HG03108 (cell line): ENCODE measurements around the gene TBC1D9.
"Not testable (repeated sequence)": the region's sequence is repeated elsewhere in the genome, so short reads cannot be mapped to it uniquely, and the experiment has no call there.

Experiments used
- ATAC-seq: cut with Tn5 transposase; IDR thresholded peaks from one replicate; pipeline ENCODE4 v1.9.1; 2021; ENCODE audit warnings: moderate library complexity; ENCODE audit not compliant: unreplicated experiment

TBC1D9 gene

DNA sequence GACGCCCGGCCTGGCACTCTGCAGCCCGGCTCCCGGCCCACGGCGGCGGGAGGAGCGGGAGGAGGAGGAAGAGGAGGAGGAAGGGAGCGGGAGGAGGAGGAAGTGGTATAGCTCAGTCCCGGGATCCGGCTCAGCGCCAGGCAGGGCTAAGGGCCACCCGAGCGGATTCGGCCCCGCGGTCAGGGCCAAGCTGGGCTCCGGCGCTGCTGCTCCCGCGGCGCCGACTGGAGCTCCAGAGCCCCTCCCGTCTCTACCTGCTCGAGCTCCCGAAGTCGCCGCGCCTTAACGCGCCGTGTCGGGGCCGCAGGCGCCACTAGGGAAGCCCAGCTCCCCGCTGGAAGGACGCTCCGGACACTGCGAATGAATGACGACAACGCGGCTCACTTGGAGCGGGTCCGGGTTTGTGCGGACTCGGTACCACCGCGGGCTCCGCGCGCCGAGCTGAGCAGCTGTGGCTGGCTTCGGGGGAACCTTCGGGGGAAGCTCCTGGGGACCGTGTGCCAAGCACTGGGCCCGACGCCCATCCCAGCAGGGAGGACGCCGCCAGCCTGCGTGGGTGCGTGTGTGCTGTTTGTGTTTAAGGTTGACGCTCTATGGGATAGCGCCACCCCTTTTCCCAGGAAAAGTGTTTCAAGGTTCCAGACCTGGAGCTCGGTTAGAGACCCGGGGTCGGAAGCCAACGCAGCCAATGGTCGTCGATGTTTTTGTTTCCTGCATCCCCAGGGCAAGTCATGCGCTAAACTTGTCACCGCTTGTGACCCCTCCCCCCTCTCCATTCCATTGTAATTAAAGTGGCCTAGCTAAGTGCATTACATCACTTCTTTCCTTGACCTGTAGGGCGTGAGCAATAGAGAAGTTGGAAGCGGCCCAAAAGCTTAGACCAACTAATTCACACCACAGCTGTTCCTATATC lies at the start of gene TBC1D9:
TSS of gene TBC1D9 (minus strand) at position 67 of the 913 bp plus-strand sequence. CDS start 340 bp downstream, outside the sequence.
- peak; percentile 21 for ATAC-seq

DNA sequence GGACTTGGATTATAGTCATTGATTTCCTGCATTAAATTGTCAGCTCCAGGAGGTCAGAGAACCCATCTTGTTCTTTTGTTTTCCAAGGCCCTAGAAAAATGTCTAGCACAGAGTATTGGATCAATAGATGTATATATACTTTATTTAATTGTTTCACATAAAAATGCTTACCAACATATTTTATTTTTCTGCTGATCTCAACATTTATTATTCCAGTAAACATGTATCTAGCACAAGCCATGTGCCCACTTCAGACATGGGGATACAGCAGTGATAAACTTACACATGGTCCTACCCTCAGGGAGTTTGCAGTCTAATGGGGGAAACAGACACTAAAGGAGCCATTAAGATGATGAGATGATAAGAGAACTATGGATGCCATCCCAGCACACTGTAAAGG lies 49.1 kb upstream of the TBC1D9 start:
- ATAC-seq: no peak

DNA sequence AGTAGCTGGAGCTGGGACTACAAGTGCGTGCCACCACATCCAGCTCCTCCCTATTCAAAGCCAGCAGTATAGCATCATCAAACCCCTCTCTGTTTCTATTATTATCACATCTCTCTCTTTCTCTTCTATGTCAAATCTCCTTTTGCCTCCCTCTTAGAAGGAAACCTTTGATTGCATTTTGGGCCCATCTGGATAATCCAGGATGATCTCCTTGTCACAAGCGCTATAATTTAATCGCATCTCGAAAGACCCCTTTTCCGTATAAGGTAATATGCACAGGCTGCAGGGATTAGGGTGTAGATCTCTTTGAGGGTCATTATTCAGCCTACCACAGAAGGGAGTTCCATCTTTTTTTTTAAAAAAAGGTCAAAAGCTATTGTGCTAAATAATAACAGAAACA lies 46.4 kb upstream of the TBC1D9 start:
- no peak for ATAC-seq

DNA sequence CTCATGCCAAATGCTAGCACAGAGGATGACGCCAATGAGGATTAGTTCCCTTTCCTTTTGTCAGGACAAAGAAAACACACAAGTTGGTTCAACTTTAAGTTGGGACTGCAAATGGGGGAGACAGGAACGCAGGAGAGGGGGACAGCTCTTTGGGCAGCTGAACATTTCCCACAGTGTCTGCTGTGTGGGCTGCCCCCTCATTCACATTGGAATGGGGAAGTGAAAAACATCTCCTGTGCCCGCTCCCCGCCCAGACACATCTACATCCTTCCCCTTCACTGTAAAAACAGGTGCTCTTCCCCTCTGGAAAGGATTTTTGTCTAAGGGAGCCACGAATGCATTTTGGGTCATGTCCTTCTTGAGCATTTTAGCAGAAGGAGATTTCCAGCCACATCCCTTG lies 44.5 kb upstream of the TBC1D9 start:
- ATAC-seq: no peak

DNA sequence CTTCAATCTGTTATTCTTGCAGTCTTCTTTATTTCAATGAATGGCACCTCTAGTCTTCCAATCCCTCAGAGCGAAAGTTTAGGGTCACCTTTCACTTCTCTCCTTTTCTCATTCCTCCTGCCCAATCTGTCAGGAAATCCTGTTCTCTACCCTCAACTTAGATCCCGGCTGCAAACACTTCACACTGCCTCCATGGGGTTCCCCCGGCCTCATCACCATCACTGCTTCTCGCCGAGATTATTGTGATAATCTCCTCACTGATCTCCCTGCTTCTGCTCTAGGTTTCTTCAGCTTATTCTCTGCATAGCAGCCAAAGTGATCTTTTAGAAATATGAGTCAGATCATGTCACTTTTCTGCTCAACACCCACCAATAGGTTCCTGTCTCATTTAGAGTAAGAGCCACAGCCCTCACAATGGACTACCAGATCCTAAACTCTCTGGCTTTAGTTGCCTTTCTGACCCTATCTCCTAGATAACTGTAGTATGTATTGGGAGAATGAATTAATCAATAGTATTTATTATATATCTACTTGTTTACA lies 43.6 kb upstream of the TBC1D9 start:
- no peak for ATAC-seq

DNA sequence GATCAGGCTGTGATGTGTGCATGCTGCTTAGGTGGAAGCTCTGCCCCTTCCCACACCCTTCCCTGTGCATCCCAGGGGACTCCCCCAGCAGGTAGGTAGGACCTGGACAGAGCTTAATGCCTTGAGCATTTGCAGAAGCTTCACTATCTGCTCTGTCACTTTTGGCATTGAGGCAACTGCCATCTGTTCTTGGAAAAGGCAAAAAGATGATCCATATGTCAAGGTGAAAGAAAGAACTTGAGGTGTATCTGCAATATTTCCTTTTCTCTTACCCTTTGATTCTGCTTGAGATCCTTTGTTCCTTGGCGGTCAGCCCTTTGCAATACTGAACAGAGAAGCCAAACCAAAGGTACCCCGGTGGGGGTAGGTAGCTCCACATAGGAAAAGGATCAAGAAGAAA lies 37.1 kb upstream of the TBC1D9 start:
- no peak for ATAC-seq

DNA sequence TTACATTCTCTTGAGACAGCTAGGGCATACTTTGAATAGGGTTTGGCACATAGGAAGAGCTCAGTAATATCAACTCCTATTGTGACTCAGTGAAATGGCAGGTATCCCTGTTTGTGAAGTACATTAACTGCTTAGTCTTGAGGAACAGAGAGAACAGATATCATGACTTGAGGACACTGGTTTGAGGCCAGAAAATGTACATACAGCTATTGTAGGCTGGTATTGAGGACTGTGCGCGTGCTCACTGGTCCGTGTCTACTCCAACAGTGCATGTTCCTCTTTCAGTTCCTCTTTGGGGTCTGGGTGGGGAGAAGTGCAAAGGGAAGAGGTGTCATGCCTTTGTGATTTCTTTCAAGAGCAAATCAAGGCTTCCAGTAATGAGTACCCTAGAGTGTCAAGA lies 34.6 kb upstream of the TBC1D9 start:
- ATAC-seq: peak; percentile 67

DNA sequence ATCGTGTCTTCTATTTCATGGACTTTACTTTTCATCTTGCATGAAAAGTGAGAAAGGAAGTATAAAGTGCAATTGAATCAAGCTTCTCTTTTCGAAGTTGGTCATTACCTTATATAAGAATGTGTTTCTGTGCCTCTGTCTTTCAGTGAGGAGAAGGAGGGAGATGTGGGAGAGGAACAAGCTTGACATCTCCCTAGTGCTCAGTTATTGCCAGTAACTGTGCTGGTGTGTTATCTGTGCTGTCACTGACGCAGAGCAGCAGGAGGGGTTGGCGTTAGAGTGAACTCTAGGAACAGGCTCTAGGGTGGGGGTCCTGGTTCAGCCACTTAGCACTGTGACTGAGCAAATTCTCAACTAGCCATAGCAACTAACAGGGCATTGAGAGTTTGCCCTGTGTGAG lies 34.0 kb upstream of the TBC1D9 start:
- peak; percentile 4 for ATAC-seq

DNA sequence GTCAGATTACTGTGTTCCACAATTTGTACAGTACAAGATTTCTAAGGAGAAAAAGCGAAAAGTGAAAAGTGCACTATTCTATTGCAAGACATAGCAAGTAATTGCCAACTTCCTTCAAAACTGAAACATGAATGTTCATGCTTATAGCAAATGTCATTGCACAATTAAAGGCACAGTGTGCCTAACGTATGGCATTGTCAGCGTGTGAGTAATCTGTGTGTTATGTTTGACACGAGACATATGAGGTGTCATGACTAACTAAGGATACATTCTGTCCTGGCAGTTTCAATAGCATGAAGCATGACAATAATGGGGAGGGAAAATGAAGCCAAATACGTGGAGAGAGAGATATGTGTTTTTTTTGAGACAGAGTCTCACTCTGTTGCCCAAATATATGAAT lies 33.6 kb upstream of the TBC1D9 start:
- ATAC-seq: no peak

DNA sequence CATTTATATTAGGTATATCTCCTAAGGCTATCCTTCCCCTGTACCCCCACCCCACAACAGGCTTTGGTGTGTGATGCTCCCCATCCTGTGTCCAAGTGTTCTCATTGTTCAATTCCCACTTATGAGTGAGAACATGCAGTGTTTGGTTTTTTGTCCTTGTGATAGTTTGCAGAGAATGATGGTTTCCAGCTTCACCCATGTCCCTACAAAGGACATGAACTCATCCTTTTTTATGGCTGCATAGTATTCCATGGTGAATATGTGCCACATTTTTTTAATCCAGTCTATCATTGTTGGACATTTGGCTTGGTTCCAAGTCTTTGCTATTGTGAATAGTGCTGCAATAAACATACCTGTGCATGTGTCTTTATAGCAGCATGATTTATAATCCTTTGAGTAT lies 26.6 kb upstream of the TBC1D9 start:
- not testable (repeated sequence) for ATAC-seq

DNA sequence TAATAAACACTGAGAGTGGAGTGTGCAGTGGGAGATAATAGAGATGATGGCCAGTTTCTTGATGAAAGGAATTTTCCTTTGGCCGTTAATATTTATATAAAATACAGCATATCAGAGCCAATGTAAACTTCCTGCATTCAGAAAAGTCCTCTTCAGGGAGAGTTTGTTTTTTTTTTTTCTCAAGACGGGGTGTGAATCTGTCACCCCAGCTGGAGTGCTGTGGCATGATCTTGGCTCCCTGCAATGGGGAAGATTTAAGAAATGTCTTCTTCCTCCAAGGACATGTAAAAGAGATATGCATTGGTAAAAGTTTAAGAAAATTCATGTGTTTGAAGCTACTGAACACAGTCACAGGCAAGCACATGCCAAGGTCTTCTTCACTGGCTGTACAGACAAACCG lies 25.4 kb upstream of the TBC1D9 start:
- no peak for ATAC-seq

DNA sequence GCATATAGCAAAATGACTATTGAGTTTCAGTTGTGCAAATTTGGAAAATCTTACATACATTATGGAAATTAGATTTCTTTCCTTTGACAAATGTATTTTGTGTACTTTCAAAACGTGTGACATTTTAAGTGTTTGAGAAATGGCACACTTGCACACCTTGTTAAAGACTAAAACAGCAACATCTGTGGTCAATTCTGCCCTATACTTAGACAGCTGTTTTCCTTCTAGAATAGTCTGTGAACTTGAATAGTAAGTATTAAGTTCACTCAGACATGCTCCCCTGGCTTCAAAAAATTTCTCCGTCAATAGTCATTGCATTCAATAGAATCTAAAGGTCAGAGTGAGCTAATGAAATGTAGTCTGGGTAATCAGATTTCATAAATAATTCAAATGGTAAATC lies 21.7 kb upstream of the TBC1D9 start:
- no peak for ATAC-seq

DNA sequence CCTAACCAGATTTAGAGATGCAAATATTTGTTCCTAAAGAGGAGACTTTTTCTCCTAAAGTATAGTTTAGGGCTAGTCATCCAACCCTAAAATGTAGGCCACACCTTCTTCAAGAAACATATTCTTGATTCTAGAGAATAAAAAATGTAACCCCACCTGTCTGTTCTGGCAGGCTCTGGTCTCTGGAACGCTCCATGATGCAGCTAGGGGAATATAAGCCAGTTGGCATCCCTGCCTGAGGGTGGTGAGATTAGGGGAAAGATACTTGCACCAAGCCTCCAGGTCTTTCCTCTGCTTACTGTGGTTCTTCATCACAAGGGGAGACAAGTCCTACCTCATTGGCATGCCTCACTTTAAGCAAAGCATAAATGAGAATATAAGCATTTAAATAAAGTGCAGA lies 21.2 kb upstream of the TBC1D9 start:
- no peak for ATAC-seq

DNA sequence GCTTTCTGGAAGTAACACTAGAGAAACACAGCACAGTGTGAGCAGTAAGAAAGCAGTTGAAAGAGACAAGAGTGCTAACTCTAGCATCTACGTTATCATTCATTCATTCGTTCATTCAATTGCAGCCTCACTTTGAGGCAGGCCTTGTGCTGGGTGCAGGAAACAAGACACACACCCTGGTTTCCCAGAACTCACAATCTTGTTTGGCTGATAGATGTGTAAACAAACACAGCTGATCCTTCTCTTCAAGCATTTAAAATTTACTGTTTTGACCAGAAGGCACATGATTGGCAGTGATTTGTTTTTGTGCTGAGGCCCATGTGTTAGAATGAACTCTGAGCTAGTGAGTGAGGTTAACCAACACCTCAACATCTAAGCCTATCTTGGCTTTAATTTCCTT lies 20.4 kb upstream of the TBC1D9 start:
- no peak for ATAC-seq

DNA sequence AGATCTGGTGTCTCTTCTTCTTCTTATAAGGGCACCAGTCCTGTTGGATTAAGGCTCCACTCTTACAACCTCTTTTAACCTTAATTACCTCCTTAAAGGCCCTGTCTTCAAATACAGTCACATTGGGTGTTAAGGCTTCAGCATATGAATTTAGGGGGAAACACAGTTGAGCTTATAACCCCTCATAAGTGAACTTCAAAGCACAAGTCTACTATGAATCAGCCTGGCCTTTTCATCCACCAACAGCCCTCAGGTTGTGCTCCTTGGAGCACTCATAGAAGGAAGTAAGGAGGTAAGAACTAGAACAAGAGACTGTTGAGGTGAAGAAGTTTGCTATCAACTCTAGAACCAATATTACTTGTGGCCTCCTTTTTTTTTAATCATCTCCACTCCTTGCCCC lies 18.8 kb upstream of the TBC1D9 start:
- ATAC-seq: no peak

DNA sequence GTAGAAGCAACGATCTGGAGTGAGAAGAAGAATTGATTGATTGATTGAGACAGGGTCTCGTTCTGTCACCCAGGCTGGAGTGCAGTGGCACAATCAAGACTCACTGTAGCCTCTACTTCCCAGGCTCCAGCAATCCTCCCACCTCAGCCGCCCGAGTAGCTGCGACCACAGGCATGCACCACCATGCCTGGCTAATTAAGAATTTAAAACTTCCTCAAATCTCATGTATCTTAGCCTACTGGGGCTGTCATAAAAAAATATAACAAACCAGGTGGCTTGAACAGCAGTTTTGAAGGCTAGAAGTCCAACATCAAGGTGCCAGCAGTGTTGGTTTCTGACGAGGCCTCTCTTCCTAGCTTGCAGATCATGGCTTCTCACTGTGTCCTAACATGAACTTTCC lies 18.3 kb upstream of the TBC1D9 start:
- ATAC-seq: no peak

DNA sequence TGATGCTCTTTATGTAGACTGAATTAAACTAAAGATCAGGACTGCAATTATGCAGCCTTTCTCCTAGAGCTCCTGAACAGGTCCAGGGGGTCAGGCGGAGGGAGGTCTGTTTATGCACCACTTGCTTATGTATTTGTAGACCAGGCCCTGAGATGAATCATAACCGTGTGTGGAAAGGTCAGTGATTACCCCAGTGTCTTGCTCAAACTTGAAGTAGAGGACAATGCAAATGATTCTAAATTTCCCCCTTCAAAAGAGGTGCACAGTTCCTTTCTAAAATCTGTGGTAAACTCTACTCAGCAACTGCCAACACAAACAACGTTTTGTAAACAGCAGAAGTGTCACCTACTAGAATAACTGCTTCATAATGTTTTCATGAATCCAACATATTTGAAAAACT lies 13.0 kb upstream of the TBC1D9 start:
- ATAC-seq: peak; percentile 64

DNA sequence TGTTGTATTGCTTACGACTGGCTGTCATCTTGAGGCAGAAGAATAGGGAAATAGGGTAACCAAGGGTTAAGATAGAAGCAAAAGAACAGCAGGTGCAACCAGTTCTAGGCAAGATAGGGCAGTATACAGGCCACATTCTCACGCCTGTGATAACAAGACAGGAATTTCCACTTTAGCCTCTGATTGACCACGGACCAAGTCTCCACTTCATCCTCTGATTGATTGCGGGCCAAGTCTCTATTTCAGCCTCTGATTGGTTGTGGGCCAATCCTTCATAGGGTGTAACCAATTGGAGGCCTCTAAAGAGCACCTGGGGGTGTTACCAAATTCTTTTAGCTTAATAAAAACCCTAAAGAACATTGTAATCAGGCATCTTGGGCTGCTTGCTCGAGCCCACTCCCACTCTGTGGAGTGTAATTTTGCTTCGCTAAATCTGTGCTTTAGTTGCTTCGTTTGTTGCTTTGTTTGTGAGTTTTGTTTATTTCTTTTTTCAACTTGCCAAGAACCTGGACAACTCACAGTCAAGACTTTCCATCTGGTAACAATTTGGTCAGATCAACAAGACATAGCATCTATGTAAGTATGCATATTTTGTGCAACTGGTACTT lies 8.7 kb upstream of the TBC1D9 start:
- ATAC-seq: no peak

DNA sequence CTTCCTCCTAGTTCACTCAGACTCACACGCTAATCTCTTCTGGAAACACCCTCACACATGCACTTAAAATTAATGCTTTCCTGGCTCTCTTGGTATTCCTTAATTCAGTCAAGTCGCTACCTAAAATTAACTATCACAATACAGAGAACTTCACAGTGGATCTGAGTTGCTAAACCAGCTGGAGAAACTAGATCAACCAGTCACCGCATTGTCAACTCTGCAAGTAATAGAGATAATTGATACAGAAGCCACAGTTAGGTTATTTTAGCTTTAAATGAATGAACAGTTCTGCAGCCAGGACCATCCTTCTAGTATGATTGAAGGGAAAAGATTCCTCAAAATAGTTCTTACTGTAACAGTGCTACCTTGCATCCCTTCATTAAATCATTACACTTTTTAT lies 6.0 kb upstream of the TBC1D9 start:
- ATAC-seq: no peak

DNA sequence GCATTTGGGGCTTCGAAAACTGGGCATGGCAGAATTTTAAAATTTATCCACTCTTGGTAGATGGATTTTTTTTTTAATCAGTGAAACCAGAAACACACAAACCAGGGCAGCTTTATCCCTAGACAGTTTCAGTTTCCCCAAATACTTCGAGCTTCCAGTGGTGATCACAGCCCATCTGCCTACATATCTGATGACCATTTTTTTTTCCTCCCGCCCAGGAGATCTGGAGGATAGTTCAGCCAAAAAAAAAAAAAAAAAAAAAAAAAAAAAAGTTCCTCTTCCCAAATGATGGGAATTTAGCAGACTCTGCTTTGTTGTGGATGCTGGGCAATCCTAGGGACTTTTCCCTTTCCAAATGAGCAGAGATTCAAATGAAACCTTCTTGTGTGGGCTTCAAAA lies 1.0 kb upstream of the TBC1D9 start:
- ATAC-seq: no peak

DNA sequence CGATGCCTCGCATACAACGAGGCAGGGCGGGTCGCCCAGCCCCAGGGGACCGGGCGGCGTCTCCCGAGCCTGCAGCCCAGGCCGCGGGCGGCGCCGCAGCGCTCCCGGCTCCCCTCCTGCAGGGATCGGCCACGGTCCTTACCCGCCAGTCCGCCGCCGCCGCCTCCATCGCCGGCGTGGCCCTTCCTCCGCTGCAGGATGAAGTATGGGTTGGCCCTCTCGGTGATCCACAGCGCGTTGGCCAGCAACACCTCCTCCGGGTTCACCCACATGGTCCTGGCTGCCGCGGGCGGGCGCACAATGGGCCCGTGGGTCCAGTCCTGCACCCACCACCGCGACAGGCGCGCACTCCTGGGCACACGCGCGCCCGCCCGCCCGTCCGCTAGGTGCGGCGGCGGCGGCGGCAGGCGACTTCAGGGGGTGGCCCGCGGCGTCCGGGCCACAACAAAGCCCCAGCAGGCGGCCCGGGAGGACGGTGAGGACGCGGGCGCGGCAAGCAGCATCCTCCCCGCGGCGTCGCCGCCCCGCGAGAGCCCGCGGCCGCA lies 339 bp downstream of the TBC1D9 start:
- peak; percentile 46 for ATAC-seq
